ENCODE results near the gene AQP6. TPM values are rescaled to one million over a fixed set of nuclear protein-coding genes. Genes with fewer than 3 reads are reported as not detected.

The AQP6 gene
- total RNA-seq, 1 donor from 2014 or later: 0.29 TPM

DNA sequence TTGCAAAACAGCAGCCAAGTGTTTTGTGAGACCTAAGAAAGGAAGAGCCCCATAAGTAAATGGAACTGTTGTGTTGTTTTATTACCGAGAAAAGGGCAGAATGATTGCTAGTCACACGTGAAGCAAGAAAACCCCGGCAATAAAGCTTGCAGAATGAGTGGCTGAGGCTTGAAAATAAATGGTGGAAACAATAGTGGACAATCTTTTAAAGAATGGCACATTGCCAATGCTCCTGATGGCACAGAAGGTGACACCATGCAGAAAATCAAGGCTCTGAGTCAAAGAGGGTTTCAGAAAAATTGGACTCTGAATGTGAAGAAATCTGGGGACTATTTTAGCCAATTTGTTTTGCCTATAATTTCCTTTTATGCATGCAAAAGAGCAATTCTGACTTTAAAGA lies 26.2 kb upstream of the AQP6 start:
- DNase-seq (ENCODE audit: low spot score, unreplicated experiment): no peak
- Mint-ChIP-seq H3K36me3 (ENCODE audit: insufficient read depth) (no peaks in the 10 kb centered on the region), H3K27ac (no peak overlapping the region), H3K27me3 (peaks cover 37% of the 10 kb centered on the region), H3K4me1 (ENCODE audit: low read depth) (peaks cover 29% of the 10 kb centered on the region), H3K4me3 (ENCODE audit: low read depth) (no peak overlapping the region), H3K9me3 (ENCODE audit: low read depth) (no peaks in the 10 kb centered on the region)
- TF ChIP-seq, protein P1, sequence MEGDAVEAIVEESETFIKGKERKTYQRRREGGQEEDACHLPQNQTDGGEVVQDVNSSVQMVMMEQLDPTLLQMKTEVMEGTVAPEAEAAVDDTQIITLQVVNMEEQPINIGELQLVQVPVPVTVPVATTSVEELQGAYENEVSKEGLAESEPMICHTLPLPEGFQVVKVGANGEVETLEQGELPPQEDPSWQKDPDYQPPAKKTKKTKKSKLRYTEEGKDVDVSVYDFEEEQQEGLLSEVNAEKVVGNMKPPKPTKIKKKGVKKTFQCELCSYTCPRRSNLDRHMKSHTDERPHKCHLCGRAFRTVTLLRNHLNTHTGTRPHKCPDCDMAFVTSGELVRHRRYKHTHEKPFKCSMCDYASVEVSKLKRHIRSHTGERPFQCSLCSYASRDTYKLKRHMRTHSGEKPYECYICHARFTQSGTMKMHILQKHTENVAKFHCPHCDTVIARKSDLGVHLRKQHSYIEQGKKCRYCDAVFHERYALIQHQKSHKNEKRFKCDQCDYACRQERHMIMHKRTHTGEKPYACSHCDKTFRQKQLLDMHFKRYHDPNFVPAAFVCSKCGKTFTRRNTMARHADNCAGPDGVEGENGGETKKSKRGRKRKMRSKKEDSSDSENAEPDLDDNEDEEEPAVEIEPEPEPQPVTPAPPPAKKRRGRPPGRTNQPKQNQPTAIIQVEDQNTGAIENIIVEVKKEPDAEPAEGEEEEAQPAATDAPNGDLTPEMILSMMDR (IDR thresholded peaks at IDR 0.05; ENCODE audit: unreplicated experiment): no peak

DNA sequence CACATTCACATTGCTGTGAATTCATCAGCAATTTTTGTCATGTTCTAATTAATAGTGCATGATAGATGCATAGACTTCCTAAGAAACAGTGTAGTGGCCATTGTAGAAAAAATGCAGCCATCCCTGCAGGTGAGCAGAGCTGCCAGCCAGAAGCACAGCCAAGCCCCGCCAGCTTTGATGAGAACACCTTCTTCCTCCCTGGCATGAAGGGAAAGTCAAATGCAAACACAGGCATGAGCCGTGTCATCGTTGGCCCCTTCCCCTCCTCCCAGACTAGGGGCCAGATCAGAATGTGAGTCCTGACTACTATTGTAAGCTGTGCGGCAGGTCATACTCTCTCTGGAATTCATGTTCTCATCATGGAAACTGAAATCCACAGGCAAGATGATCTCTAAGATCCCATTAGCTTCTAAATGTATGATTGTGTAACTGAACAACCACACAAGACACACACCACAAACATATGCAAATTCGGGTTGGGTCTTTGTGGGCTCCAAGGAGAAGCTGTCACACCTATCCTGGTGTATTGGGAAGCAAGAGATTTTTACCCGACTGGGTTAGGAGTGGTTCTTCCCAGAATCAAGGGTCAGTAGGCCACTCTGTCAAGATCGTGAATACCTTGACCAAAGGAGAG lies 25.0 kb upstream of the AQP6 start:
- no peak for DNase-seq (ENCODE audit: low spot score, unreplicated experiment)
- Mint-ChIP-seq H3K27me3 (peaks cover 31% of the 10 kb centered on the region), H3K27ac (no peak overlapping the region), H3K36me3 (ENCODE audit: insufficient read depth) (no peaks in the 10 kb centered on the region), H3K4me3 (ENCODE audit: low read depth) (no peak overlapping the region), H3K4me1 (ENCODE audit: low read depth) (peaks cover 29% of the 10 kb centered on the region), H3K9me3 (ENCODE audit: low read depth) (no peaks in the 10 kb centered on the region)
- TF ChIP-seq, protein P1 (IDR thresholded peaks at IDR 0.05; ENCODE audit: unreplicated experiment): no peak

DNA sequence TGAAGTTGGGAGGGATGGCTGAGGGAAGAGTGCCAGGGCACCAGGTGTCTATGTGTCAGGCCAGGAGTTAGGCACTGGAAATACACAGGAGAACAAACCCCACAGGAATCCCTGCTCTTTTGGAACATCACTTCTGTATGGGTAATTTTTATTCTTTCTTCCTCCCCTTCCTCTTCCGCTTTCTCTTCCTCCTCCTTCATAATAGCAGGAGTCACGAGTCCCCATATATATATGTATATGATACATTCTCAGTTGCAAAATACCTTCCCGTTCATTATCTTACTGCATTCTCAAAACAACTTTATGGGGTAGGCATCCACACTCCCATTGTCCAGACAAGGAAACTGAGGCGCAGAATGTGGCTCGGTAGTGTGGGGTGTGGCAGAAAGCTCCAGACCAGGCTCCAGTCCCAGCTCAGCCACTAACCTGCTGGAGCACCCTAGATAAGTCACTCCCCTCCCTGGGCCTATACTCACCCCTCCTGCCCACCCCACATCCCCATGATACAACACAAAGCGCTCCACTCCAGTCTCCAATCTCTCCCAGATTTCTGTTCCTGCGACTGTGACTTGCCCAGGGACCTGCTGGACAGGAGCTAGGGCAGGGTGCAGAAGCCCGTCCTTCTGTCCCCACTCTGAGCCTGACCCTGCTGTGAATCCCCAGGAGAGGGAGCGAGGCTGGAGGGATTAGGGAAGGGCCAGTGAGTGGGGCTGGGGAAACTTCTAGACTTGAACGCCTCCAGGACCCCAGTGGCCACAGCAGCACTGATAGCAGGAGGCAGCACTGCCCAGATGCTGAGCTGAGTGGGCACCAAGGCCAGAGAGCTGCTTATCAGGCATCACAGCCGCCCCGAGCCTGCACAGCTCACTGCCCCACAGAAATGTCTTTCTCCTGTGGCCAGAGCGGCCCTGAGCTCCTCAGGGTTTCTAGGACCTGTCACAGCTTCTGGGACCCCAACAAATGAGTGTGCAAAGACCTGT lies 23.6 kb upstream of the AQP6 start:
- Mint-ChIP-seq H3K9me3 (ENCODE audit: low read depth) (no peaks in the 10 kb centered on the region), H3K4me3 (ENCODE audit: low read depth) (no peak overlapping the region), H3K27ac (no peak overlapping the region), H3K36me3 (ENCODE audit: insufficient read depth) (no peaks in the 10 kb centered on the region), H3K27me3 (peaks cover 28% of the 10 kb centered on the region), H3K4me1 (ENCODE audit: low read depth) (peaks cover 25% of the 10 kb centered on the region)
- no peak for DNase-seq (ENCODE audit: low spot score, unreplicated experiment)
- TF ChIP-seq, protein P1 (IDR thresholded peaks at IDR 0.05; ENCODE audit: unreplicated experiment): no peak

DNA sequence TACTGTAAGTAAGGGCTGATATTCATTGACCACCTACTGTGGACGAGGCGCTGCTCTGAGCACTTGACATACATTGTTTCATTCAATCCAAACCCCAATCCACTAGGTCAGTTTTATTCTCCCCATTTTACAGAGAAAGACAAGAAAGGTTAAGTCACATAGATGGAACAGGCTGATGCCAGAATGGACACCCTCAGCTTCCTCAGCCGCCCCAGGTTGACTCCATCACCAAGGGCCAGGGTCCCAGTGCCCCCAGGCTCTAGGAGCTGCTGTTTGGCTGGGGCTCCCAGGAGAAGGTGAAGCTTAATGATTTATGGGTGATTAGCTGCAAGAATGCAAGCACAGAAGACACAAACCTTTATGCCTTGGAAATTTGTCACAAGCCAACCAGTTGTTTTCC lies 22.9 kb upstream of the AQP6 start:
- TF ChIP-seq, protein P1 (IDR thresholded peaks at IDR 0.05; ENCODE audit: unreplicated experiment): no peak
- Mint-ChIP-seq H3K4me3 (ENCODE audit: low read depth) (no peak overlapping the region), H3K27ac (no peak overlapping the region), H3K4me1 (ENCODE audit: low read depth) (peaks cover 23% of the 10 kb centered on the region), H3K9me3 (ENCODE audit: low read depth) (no peaks in the 10 kb centered on the region), H3K27me3 (peaks cover 29% of the 10 kb centered on the region), H3K36me3 (ENCODE audit: insufficient read depth) (no peaks in the 10 kb centered on the region)
- no peak for DNase-seq (ENCODE audit: low spot score, unreplicated experiment)
